GM12891 (cell line): ENCODE measurements around the gene TSPOAP1.
A peak's percentile ranks its signal among the peaks of the same experiment; 100 is the strongest.

Experiments used
- DNase-seq: peaks from one replicate; pipeline ENCODE4 v3.0.0; 2011; ENCODE audit warnings: low spot score; ENCODE audit not compliant: insufficient read length
- FAIRE-seq: peaks from 2 replicates; lab custom pipeline; 2011; peaks lifted over from hg19 to GRCh38; lab: Jason Lieb, UNC
- PAX5 ChIP-seq: IDR thresholded peaks from 2 replicates; pipeline ENCODE4 v1.6.1; 2011; ENCODE audit warnings: low read length, moderate library complexity, mild to moderate bottlenecking; ENCODE audit not compliant: insufficient read depth, severe bottlenecking
- POLR2A ChIP-seq: IDR thresholded peaks from 2 replicates; pipeline ENCODE4 v1.6.1; 2011; ENCODE audit warnings: low read depth, low read length, control low read depth
- POLR2AphosphoS5 ChIP-seq: IDR thresholded peaks from 2 replicates; pipeline ENCODE4 v1.6.1; 2011; ENCODE audit warnings: low read depth, low read length, control low read depth
- POU2F2 ChIP-seq: IDR thresholded peaks from 2 replicates; pipeline ENCODE4 v1.6.1; 2011; ENCODE audit warnings: low read depth, mild to moderate bottlenecking, control low read depth, low read length, moderate library complexity
- SPI1 ChIP-seq: IDR thresholded peaks from 2 replicates; pipeline ENCODE4 v1.6.1; 2011; ENCODE audit warnings: low read depth, low read length, control low read depth
- TAF1 ChIP-seq: IDR thresholded peaks from 2 replicates; pipeline ENCODE4 v1.6.1; 2011; ENCODE audit warnings: low read depth, low read length, control low read depth

Gene TSPOAP1

DNA sequence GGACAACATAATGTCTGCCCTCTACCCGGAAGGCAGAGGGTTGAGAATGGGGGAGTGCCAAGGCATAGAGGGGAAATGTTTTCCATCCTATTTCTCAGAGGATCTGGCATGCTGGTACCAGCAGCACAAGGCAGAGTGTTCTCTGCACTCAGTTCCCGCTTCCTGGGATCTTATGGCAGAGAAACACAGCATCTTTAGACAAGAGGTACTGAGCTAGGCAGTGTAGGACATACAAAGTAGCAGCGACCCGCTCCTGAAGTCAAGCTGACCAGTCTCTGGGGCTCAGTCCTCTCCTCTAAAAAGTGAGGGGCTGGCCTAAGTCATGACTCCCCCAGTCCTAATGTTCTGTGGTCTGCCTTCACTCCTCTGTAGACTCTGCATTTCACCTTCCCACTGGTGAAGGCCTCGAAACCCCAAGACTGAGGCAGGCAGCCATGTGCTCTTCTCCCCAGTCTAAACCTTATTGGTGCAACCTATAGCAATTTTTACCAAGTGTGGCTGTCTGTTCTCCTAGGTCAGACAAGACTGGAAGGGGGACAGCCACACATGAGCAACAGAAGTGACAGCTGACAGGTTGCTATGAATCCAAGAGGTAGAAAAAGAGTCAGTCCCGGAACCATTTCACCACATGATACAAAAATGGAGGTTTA, 11.3 kb upstream of the TSPOAP1 start:
- DNase-seq, result no peak
- peak; percentile 80 for FAIRE-seq
- TF ChIP-seq POLR2A (peak; percentile 61), TAF1 (no peak)

DNA sequence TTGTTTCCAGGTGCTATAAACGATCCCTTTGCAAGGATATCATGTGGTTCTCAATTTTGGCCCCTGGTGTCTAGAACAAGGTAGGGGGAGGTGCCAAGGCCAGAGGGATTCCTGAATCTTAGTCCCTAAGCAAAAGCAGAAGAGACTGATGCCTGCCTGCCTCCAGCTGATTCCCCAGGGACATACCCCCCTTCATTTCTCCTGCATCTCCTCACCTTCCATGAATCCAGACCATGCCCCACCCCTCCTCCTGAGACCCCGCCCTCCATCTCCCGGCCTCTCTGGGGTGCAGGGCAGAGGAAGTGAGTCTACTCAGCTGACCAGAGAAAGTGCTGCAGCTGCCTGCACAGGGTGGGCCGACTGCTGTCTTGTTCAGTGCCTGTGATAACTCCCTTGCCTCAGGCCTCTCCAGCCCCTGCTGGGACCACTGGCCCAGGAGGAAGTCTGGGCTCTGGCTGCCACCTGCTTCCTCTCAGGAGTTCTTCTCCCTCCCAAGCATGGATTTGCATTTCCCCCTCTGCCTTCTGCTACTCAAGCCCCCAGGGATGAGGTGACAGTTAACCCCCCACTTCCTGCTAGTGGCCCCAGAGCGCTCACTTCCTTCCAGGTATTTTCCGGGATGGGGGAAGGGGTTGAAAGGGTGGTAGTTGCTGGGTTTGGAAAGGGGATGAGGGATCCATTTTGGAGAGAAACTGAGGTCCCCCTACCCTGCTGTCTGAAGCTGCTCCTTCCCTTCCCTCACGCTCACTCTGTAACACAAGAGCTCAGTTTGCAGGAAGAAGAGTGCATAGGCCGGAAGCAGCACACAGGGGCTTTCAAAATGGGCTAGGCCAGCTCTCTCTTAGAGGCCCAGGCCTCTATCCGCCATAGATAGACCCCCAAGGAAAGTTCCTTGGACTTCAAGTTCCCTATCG, 10.5 kb upstream of the TSPOAP1 start:
- FAIRE-seq, result peak; percentile 65
- TF ChIP-seq POLR2AphosphoS5 (peak; percentile 98), TAF1 (peak; percentile 96), PAX5 (no peak), POU2F2 (peak; percentile 83), POLR2A (peak; percentile 97), SPI1 (peak; percentile 85)
- no peak for DNase-seq

DNA sequence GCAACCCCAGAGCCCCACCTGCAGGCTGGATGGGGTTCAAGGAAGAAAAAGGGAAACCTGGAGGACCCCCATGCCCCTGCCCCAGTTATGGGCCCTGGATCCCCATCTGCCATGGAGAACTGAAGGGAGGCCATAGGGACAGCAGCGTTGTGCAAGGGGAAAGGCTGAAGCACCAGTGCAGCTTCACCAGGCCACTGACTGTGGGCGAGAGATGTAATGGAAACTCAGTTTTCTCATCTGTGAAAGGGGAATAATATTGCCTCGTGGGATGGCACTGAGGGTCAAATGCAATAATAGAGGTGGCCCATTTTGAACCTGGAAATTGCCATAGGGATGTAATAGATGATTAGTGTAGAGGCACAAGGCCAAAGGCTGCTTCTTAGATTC, 9.9 kb upstream of the TSPOAP1 start:
- DNase-seq, result no peak
- TF ChIP-seq POLR2AphosphoS5 (peak; percentile 18), POLR2A (0 out of 2 replicates have a peak, but pooled peaks have one; percentile 4), POU2F2 (no peak), TAF1 (no peak)
- peak; percentile 31 for FAIRE-seq

DNA sequence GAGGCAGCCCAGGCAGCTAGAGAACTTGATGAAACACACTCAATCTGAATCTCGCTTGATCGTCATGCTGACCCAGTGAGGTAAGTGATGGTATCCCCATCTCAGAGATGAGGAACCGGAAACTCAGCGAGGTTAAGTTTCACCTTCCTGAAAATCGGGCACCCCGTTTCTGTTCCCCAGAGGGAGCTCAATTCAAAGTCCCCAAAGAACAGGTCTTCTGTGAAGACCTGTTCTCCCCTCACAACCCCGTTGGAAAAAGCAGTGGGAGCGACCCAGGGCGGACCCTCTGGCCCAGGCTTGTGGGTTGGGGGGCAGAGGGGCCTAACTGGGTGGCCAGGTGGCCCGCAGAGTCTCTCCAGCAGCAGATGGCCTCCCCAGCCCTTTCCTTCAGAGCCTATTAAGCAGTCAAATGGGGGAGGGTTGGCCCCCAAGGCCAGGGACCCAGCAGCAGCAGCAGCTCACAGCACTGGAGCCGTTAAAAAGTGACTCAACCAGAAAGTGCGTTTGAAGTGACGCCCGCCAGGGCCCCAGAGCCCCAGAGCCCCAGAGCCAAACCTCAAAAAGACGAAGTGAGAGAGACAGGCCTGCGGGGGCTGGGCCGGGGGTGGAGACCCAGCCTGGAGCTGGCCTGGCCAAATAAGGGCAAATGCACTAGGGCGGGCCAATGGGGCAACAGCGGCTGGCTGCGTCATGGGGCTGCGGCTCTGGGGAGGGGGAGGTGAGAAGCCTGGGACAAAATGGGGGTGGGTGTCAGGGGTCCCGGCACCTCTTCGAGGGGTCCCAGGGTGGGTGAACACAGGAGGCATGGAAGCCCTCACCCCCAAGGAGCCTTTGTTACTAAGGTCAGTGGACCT, 9.2 kb upstream of the TSPOAP1 start:
- DNase-seq, result no peak
- peak; percentile 88 for FAIRE-seq
- TF ChIP-seq POU2F2 (peak; percentile 76; the same call in 1 of the 2 replicates), TAF1 (peak; percentile 84), SPI1 (peak; percentile 85), POLR2AphosphoS5 (peak; percentile 11), PAX5 (peak; percentile 13), POLR2A (peak; percentile 49)

DNA sequence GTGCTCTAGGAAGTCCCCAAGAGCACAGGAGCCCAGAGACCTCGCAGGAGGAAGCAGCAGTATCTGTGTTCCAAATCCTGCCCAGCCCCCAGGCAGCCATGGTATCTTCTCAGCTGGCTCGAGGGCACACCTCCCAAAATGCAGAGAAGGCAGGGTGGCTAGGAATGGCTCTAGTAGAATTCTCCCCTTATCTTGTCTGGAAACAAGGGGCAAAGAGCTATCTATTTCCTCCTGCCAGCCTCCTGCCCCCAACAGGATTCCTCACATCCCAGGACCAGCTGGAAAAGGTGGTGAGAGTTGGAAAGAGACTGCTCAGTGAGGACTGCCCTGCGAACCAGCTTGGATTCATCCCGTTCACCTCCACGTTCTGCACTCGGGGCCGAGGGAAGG, 8.6 kb upstream of the TSPOAP1 start:
- no peak for DNase-seq
- TF ChIP-seq POU2F2 (peak; percentile 20; the same call in 1 of the 2 replicates), POLR2A (peak; percentile 94; the same call in 1 of the 2 replicates), PAX5 (no peak), POLR2AphosphoS5 (peak; percentile 91), SPI1 (no peak), TAF1 (no peak; the same call in 1 of the 2 replicates)
- FAIRE-seq, result no peak

DNA sequence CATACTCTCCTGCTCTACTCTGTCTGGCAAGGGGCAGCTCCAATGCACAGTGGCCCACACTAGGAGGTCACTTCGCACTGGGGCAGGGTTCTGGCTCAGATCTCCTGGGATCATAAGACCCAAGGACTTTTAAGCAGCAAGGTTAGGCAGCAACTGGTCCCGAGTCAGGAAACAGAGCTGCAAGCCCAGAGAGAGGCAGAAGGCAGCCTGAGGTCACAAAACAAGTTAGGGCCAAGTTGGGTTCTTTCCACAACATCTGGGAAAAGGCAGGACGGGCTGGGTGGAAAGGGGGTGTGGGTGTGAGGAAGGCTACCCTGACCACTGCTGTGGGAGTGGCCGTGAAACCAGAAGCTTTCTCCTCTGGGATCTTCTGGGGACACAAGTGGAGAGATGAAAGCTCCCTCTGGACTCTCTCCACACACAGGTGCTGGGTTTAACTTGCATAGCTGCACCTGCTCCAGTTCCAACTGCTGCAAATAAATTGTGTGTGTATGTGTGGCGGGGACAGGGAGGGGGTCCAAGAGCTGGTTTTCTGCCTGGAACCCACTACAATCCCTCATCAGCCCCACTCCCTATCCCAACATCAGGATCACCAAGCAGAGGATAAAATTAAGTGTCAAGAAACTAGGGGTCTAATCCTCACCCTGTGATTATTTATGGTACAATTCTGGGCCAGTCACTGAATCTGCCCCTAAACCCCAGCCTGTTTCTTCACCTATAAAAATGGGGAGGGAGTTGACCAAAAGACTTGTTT, 8.0 kb upstream of the TSPOAP1 start:
- TF ChIP-seq PAX5 (no peak), POLR2AphosphoS5 (peak; percentile 39)
- DNase-seq (no peak), FAIRE-seq (no peak)

DNA sequence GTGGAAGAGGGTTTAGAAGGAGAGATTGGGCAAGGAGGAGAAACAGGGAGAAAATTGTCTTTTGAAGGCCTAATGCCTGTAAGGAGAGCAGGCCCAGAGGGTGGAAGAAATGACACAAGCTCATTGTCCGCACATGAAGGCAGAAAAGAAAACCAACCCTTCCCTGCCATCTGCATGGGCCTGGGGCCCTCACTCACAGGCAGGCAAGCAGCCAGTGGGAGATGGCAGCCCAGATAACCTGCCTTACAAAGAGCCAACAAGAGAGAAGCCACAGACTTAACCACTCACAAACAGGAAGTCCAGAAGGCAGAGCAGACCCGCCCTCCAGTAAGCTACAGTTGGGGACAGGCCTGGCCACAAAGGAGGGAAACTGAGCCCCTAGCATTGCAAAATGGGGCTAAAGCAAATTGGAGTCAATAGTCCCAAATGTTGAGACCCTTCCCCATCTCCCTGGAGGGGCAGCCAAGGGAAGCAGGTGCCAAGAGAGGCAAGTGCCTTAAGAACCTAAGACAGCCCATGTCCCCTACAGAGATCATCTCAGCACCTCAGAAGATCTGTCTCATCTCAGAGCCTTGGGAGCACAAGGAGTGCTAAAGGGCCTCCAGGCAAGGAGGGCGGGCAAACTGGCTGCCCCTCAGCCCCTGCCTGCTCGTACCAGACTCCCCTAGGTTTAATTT, 7.3 kb upstream of the TSPOAP1 start:
- TF ChIP-seq SPI1 (peak; percentile 82), TAF1 (peak; percentile 88), POU2F2 (0 out of 2 replicates have a peak, but pooled peaks have one; percentile 45), PAX5 (no peak), POLR2AphosphoS5 (peak; percentile 94), POLR2A (peak; percentile 84)
- FAIRE-seq, result peak; percentile 82
- no peak for DNase-seq

DNA sequence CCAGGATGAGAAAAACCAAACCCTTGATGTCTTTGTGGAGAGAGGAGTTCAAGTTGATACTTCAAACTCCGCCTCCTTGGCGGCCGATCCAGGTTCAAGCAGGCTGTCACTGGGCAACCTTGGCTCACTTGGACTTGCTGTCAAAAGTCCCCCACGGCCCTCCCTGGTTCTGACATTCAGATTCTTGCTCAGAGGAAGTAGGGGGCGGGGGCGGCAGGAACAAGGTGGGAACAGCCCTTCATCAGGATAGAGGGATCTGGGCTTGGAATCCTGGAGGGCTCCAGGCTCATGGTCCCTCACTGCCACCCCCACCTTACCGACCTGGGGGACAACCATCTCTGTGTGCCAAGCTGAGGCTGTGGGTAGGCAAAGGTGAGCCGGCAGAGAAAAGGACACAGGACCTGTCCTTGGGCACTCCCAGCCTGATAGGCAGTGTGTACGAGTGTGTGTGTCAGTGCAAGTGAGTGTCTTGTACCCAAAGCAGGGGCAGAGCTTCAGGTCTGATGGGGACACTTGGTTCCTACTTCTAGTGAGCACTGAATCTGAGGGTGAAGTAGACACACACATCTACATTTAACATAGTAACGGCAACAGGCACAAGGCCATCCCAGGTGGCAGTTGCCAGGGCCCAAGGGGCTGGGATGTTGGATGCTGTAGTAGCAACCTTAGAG, 6.6 kb upstream of the TSPOAP1 start:
- no peak for FAIRE-seq
- no peak for DNase-seq
- TF ChIP-seq POLR2AphosphoS5 (no peak), POLR2A (no peak), POU2F2 (no peak), SPI1 (no peak), PAX5 (no peak), TAF1 (no peak)
